ENCODE results near the gene RYR2. TPM values are rescaled to one million over a fixed set of nuclear protein-coding genes. Genes with fewer than 3 reads are reported as not detected.

Gene RYR2
- total RNA-seq, 4 donors from 2014 or later, result 0.88 to 8.4 (median 5.5) TPM

DNA sequence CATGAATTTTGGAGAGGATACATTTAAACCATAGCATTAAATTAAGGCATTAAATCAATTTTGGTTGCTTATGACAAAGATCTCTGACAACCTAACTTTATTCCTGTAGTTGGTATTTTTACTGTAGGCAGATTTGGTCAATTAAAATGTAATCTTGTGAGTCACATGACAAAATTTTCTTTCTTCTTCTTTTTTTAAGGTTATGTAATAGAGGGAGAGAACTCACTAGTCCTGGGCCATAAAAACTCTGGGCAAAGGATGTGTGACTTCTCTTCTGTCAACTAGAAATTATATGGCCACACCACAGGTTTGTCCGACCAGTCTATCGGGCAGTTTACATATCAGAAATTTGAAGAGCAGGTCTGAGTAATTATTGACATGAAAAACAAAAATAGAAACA is 181.4 kb downstream of the RYR2 start:
- Histone ChIP-seq H3K36me3 (no peaks in the 10 kb centered on the region), H3K27me3 (no peaks in the 10 kb centered on the region), H3K4me3 (no peak overlapping the region), H3K9me3 (no peaks in the 10 kb centered on the region), H3K27ac (no peak overlapping the region), H3K4me1 (no peaks in the 10 kb centered on the region)
- no peak for DNase-seq
- TF ChIP-seq POLR2A (IDR thresholded peaks at IDR 0.05), result no peak
- TF ChIP-seq CTCF (IDR thresholded peaks at IDR 0.05), result no peak
- intact Hi-C loops (cut with DNase I; ENCODE audit: low total_unique reads), result no loop called here

DNA sequence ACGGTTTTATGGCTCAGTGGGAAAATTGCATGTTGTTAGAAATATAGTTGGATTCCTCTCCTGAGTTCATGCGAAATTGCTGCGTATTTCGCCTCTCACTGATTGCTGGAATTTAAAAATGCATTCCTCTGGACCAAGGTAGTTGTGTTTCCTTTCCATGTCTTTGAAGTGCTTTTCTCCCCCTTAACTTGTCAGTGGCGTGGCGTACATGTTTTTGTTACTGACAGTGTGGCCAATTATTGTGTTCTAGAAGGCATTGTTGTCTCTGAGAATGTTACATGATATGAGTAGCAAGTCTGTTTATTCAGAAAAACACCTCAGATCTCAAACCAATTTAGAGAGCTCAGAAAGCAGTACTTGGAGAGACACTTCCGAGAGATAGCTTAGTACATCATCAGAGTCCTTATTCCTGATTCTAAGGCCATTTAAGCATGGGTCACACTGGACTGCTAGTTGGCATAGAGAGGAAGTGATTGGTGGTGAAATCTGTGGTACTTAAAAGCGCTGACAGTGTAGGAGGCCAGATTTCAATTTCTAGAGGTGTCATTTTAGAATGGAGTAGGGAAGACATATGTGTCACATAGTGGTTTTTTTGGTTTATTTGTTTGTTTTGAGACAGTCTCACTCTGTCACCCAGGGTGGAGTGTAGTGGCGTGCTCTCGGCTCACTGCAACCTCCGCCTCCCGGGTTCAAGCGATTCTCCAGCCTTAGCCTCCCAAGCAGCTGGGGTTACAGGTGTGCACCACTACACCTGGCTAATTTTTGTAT is 184.4 kb downstream of the RYR2 start:
- no peaks in the 10 kb centered on the region for H3K4me1 ChIP-seq
- no peak for DNase-seq
- no peak for TF ChIP-seq CTCF (IDR thresholded peaks at IDR 0.05)
- TF ChIP-seq POLR2A (IDR thresholded peaks at IDR 0.05), result no peak
- H3K27me3 ChIP-seq, result no peaks in the 10 kb centered on the region
- intact Hi-C loops (cut with DNase I; ENCODE audit: low total_unique reads), result no loop called here
- H3K36me3 ChIP-seq, result no peaks in the 10 kb centered on the region
- no peak overlapping the region for H3K27ac ChIP-seq
- H3K4me3 ChIP-seq, result no peak overlapping the region
- H3K9me3 ChIP-seq, result no peaks in the 10 kb centered on the region

GRCh38 chr1:237227476-237227875 is 185.5 kb downstream of the RYR2 start:
- intact Hi-C loops (cut with DNase I; ENCODE audit: low total_unique reads), result no loop called here
- no peak for TF ChIP-seq CTCF (IDR thresholded peaks at IDR 0.05)
- TF ChIP-seq POLR2A (IDR thresholded peaks at IDR 0.05), result no peak
- no peaks in the 10 kb centered on the region for H3K9me3 ChIP-seq
- H3K4me3 ChIP-seq, result no peak overlapping the region
- no peaks in the 10 kb centered on the region for H3K36me3 ChIP-seq
- DNase-seq, result no peak
- no peak overlapping the region for H3K27ac ChIP-seq
- H3K27me3 ChIP-seq, result no peaks in the 10 kb centered on the region
- H3K4me1 ChIP-seq, result no peaks in the 10 kb centered on the region

- intact Hi-C loops (cut with DNase I; ENCODE audit: low total_unique reads), result no loop called here
- TF ChIP-seq CTCF (IDR thresholded peaks at IDR 0.05), result no peak
- no peak for TF ChIP-seq POLR2A (IDR thresholded peaks at IDR 0.05)
- H3K4me1 ChIP-seq, result no peaks in the 10 kb centered on the region
- H3K36me3 ChIP-seq, result no peaks in the 10 kb centered on the region
- H3K27me3 ChIP-seq, result no peaks in the 10 kb centered on the region
- H3K27ac ChIP-seq, result no peak overlapping the region
- H3K4me3 ChIP-seq, result no peak overlapping the region
- no peaks in the 10 kb centered on the region for H3K9me3 ChIP-seq
- no peak for DNase-seq
Observed at GRCh38 chr1:237228421-237228820, 186.4 kb downstream of the RYR2 start.

DNA sequence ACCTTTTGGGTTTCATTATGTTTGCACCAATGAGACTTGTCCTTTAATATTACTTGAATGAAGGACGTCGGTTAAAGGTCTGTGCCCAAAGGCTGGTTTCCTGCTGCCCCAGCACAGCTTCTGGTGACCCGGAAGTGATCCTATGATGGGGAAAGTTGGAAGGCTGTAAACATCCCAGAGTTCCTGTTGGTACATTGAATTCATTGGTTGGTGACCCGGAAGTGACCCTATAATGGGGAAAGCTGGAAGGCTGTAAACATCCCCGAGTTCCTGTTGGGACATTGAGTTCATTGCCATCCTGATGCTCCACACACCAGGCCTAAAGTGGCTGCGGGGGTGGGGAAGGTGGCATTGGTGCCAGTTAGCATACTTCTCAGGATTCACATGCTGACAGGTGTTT is 187.3 kb downstream of the RYR2 start:
- H3K27me3 ChIP-seq, result no peaks in the 10 kb centered on the region
- intact Hi-C loops (cut with DNase I; ENCODE audit: low total_unique reads), result no loop called here
- no peaks in the 10 kb centered on the region for H3K4me1 ChIP-seq
- no peaks in the 10 kb centered on the region for H3K9me3 ChIP-seq
- no peaks in the 10 kb centered on the region for H3K36me3 ChIP-seq
- no peak for DNase-seq
- no peak overlapping the region for H3K27ac ChIP-seq
- TF ChIP-seq POLR2A (IDR thresholded peaks at IDR 0.05), result no peak
- no peak for TF ChIP-seq CTCF (IDR thresholded peaks at IDR 0.05)
- H3K4me3 ChIP-seq, result no peak overlapping the region
